Parathyroid adenoma (tissue), 2 donors: ENCODE measurements around the gene ECT2L.

Source experiments
- H2AFZ ChIP-seq: fragments of 300-600 bp; sonication (generic); one replicate; pipeline ENCODE4 v1.7.0; 2017; ENCODE audit warnings: antibody characterized with exemption, mild to moderate bottlenecking
- H3K27ac ChIP-seq: fragments of 300-600 bp; sonication (generic); one replicate; pipeline ENCODE4 v1.7.0; 2017
- H3K27me3 ChIP-seq: fragments of 300-600 bp; sonication (generic); one replicate; pipeline ENCODE4 v1.7.0; 2017; ENCODE audit warnings: low read length; ENCODE audit not compliant: control insufficient read depth, insufficient read depth
- H3K36me3 ChIP-seq: fragments of 300-600 bp; sonication (generic); one replicate; pipeline ENCODE4 v1.7.0; 2017; ENCODE audit warnings: low read length; ENCODE audit not compliant: control insufficient read depth, insufficient read depth
- H3K4me1 ChIP-seq: fragments of 300-600 bp; sonication (generic); one replicate; pipeline ENCODE4 v1.7.0; 2017; ENCODE audit warnings: control low read depth
- H3K4me2 ChIP-seq: fragments of 300-600 bp; sonication (generic); one replicate; pipeline ENCODE4 v1.7.0; 2017; ENCODE audit warnings: low read length
- H3K4me3 ChIP-seq: fragments of 300-600 bp; sonication (generic); one replicate; pipeline ENCODE4 v1.7.0; 2017; ENCODE audit warnings: low read depth, low read length
- H3K79me2 ChIP-seq: fragments of 300-600 bp; sonication (generic); one replicate; pipeline ENCODE4 v1.7.0; 2017; ENCODE audit warnings: control low read depth
- H3K9ac ChIP-seq: fragments of 300-600 bp; sonication (generic); one replicate; pipeline ENCODE4 v1.7.0; 2017; ENCODE audit warnings: mild to moderate bottlenecking
- H3K9me3 ChIP-seq: fragments of 300-600 bp; sonication (generic); one replicate; pipeline ENCODE4 v1.7.0; 2017; ENCODE audit warnings: low read length; ENCODE audit not compliant: control insufficient read depth
- TF ChIP-seq, protein P1 (sequence below): fragments of 300-600 bp; sonication (generic); IDR thresholded peaks from one replicate; pipeline ENCODE4 v1.7.0; 2017; ENCODE audit warnings: antibody characterized with exemption, mild to moderate bottlenecking
- donor health status: primary hyperparathyroidism.

Gene ECT2L

DNA sequence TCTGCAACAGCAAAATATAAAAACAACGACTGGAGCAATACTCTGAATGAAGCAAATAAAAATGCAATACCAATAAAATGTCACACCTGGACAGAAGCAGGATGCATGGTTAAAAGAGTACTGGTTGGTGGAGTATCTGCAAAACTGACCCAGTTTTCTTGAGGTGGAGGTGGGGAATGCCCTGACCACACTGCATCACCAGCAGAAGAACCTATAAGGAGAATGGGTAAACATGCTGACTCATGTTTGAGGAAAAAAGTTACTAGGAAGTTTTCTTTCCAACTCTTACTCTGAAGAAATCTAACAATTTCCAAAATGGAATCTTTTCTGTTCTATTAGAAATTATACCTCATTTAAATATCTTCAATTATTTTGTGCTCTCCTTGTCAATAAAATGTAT lies 148.5 kb downstream of the ECT2L start:
- H3K36me3 ChIP-seq = no peaks in the 10 kb centered on the region

DNA sequence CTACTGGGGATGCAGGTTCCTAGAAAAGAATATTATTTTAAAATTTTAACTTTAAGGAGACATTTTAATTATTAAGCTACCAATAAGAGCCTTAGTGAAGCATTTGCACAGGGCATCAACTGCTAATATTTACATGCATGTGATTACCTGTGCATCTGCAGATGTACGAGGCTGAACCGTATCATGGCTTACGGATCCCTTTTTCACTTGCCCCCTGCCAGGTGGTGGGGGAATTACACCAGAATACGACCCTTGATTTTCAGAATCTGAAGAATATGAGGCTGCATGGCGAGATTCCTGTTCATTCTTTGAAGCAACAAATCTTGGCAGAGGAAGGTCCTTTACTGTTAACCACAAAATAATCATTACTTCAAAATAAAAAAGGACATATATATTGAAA lies 149.5 kb downstream of the ECT2L start:
- Histone ChIP-seq H2AFZ (no peak overlapping the region), H3K4me1 (peaks cover 6% of the 10 kb centered on the region), H3K36me3 (no peaks in the 10 kb centered on the region), H3K4me3 (no peak overlapping the region), H3K4me2 (no peak overlapping the region), H3K79me2 (no peaks in the 10 kb centered on the region), H3K27ac (no peak overlapping the region), H3K9me3 (no peaks in the 10 kb centered on the region), H3K9ac (no peak overlapping the region), H3K27me3 (no peaks in the 10 kb centered on the region)
- TF ChIP-seq, protein P1, sequence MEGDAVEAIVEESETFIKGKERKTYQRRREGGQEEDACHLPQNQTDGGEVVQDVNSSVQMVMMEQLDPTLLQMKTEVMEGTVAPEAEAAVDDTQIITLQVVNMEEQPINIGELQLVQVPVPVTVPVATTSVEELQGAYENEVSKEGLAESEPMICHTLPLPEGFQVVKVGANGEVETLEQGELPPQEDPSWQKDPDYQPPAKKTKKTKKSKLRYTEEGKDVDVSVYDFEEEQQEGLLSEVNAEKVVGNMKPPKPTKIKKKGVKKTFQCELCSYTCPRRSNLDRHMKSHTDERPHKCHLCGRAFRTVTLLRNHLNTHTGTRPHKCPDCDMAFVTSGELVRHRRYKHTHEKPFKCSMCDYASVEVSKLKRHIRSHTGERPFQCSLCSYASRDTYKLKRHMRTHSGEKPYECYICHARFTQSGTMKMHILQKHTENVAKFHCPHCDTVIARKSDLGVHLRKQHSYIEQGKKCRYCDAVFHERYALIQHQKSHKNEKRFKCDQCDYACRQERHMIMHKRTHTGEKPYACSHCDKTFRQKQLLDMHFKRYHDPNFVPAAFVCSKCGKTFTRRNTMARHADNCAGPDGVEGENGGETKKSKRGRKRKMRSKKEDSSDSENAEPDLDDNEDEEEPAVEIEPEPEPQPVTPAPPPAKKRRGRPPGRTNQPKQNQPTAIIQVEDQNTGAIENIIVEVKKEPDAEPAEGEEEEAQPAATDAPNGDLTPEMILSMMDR = no peak

More for the DNA sequence above, 148.5 kb downstream of the ECT2L start:
- no peak overlapping the region for H3K4me3 ChIP-seq
- H3K9me3 ChIP-seq = no peaks in the 10 kb centered on the region
- H3K9ac ChIP-seq = no peak overlapping the region
- H3K4me1 ChIP-seq = peaks cover 6% of the 10 kb centered on the region
- H3K27me3 ChIP-seq = no peaks in the 10 kb centered on the region
- no peaks in the 10 kb centered on the region for H3K79me2 ChIP-seq
- no peak overlapping the region for H3K27ac ChIP-seq
- no peak overlapping the region for H2AFZ ChIP-seq
- TF ChIP-seq, protein P1 = no peak
- no peak overlapping the region for H3K4me2 ChIP-seq

DNA sequence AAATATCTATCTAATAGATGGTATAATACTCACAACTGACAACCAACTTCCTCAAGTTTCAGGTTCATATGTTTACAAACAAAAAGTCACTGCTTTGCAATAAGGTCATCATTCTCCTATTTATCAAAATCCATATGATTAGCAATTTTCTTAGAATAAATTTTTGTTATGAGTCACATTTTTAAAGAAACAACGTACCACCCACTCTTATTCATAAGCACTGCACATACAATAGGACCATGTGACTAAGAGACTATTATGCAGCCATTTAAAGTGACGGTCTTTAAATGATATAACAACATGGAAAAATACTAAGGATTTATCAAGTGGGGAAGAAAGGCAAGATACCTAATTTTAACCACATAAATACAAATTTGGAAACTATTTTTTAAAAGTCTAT lies 152.1 kb downstream of the ECT2L start:
- Histone ChIP-seq H3K27me3 (no peaks in the 10 kb centered on the region), H3K4me3 (no peak overlapping the region), H3K9ac (no peak overlapping the region), H3K27ac (no peak overlapping the region), H3K36me3 (no peaks in the 10 kb centered on the region), H3K9me3 (no peaks in the 10 kb centered on the region), H3K4me1 (peaks cover 10% of the 10 kb centered on the region), H2AFZ (no peak overlapping the region), H3K79me2 (peaks cover 10% of the 10 kb centered on the region), H3K4me2 (no peak overlapping the region)
- TF ChIP-seq, protein P1 = no peak

DNA sequence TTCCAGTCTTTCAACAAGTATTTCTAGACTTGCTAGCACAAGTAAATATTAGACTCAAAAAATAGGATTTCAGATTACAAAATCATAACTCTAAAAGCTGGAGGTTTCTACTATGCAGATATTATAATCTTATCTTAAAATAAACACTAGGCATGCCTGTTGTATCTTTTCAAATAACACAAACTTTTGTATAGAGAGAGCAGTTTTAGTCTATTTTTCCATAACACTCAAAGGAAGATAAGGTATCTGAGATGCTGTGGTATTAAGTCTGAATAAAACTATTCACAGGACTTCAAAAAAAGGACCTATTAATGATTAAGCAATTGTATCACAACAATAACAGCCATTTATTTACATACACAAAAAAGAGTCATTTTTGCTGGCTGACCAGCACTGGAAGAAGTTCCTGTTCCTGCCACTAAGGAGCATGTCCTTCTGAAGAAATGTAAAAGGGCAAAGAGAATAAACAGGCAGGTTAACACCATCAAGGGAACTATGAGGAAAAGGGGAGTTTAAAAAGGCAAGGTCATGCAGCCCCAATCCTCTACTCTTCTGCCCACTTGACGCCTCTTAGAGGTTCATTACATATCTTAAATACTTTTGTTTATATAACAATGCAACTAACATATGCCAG lies 152.8 kb downstream of the ECT2L start:
- Histone ChIP-seq H3K36me3 (no peaks in the 10 kb centered on the region), H3K9me3 (no peaks in the 10 kb centered on the region), H3K27ac (no peak overlapping the region), H3K4me1 (peaks cover 10% of the 10 kb centered on the region), H3K9ac (no peak overlapping the region), H3K4me2 (no peak overlapping the region), H2AFZ (no peak overlapping the region), H3K4me3 (no peak overlapping the region), H3K27me3 (no peaks in the 10 kb centered on the region), H3K79me2 (peaks cover 15% of the 10 kb centered on the region)
- TF ChIP-seq, protein P1 = no peak

DNA sequence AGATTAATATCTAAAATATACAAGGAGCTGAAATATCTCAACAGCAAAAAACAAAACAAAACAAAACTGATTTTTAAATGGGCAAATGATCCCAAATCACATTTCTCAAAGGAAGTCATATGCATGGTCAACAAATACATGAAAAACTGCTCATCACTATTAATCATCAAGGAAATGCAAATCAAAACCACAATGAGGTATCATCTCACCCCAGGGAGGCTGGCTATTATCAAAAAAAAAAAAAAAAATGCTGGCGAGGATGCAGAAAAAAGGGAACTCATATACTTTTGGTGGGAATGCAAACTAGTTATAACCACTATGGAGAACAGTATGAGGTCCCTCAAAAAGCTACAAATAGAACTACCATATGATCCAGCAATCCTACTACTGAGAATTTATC lies 157.6 kb downstream of the ECT2L start:
- Histone ChIP-seq H3K9me3 (no peaks in the 10 kb centered on the region), H3K4me1 (peaks cover 4% of the 10 kb centered on the region), H3K36me3 (no peaks in the 10 kb centered on the region), H3K79me2 (peaks cover 33% of the 10 kb centered on the region), H3K4me2 (no peak overlapping the region), H2AFZ (no peak overlapping the region), H3K27ac (no peak overlapping the region), H3K9ac (no peak overlapping the region), H3K27me3 (no peaks in the 10 kb centered on the region), H3K4me3 (no peak overlapping the region)
- TF ChIP-seq, protein P1 = no peak
